ENCODE data around the gene SKAP1.
A peak's percentile ranks its signal among the peaks of the same experiment; 100 is the strongest.

SKAP1 gene

DNA sequence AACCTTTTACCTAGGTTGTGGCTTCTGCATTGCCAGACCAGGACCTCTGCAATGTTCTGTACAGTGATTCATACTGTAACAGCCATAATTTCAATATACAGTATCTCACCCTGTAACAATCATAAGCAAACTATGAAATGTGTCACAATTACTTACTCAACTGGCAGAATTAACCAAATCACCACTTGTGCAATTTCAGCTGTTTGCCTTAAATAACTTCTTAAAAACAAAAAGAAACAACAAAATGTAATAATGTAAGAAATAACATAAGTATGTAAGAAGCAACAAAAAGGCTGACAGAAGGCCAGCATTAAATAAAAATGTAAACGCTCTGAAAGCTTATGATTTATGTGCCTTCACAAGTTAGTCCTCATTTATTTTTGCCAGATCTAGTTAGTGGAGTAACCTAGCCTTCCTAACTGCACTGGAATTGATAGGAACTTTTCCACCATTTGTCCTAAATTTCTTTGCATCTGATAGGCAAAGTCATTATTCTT, 96.9 kb downstream of the SKAP1 start:
- DNase-seq (ENCODE audit: insufficient read length, low spot score) (no peak), FAIRE-seq (no peak)

DNA sequence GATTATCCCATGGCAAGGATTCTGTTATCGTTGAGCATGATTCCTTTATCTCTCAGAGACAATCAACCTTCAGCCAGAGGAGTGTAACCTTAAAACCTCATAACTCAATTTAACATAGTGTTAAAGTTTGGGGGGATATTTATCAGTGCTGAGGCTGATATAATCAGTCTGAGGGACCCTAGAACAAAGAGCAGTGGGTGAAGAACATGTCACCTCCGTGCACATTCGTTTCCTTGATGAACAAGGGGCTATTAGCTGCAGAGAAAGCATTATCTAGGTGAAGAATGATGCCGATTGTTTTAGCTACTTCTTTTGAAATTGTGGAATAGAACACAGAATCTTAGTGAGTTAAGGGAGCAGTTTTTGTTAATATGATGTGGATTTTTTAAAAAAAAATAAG, 99.1 kb downstream of the SKAP1 start:
- DNase-seq (ENCODE audit: insufficient read length, low spot score) = no peak
- FAIRE-seq = peak; percentile 48

DNA sequence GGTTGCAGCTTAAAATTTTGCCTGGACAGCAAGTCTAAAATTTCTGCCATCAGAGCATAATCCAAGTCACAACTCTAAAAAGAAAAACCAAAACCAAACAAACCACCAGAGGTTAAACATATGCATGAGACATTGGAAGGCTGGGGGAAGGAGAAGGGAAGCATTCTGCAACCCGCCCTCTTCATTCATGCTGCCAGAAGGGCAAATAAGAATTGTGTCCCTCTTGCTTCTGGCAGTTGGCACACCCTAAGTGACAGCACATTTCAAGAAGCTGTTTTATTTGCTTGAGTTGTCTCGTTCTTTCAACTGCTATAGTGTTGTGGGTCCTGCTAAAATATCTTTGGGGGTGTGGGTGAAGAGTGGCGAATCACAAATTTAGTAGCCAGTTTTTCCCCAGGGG, 99.6 kb downstream of the SKAP1 start:
- DNase-seq (ENCODE audit: insufficient read length, low spot score) (no peak), FAIRE-seq (no peak)

DNA sequence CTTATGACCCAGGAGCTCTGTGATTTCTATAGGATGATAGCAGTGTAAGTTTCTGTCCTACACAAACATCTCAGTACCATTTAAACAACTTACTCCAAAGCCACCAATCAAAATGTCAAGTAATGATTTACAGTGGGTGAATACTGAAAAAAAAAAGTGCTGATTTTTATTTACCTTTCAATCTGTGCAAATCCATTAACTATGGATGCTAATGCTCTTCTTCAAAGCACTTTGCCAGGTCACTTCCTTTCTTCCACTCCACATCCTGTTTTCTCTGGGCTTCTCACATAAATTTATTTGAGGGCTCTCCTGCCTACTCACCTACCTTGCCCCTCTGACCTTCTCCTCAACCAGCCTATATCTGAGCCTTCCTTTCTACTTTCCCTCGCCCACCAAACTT, 101.6 kb downstream of the SKAP1 start:
- FAIRE-seq = no peak
- no peak for DNase-seq (ENCODE audit: insufficient read length, low spot score)

DNA sequence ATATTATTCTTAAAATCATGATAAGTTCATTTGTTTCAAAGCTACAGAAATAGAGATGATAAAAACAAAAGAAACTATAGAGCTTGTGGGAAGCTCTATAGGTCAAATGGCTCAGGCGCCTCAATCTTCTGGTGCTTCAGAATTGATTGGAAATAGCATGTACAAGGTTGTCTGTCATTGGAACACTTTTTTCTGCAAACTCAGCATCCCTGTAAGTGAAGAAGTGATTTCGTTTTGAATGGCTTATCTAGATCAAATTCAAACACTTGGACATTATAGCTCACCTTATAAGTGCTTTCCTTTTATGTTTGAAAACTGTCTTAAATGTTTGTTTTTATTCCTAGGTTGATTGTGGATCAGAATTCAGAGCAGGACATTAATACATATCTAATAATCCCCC, 103.7 kb downstream of the SKAP1 start:
- FAIRE-seq (no peak), DNase-seq (ENCODE audit: insufficient read length, low spot score) (no peak)

DNA sequence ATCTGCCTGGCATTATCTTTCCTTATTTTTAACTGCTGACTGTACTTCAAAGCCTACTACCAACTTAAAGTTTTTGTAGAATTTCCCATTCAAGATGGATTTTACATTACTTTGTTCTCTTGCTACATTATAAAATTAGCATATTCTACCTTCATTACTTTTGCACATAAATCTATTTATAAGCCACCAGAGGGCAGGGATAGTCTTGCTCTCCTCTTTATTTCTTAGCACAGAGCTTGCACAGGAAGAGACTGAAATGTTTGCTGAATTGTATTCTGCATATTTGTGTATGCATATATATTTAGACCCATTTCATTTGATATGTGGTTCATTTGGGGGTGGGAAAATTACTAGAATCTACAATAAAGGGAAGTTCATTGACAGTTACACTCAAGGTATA, 108.0 kb downstream of the SKAP1 start:
- FAIRE-seq = no peak
- DNase-seq (ENCODE audit: insufficient read length, low spot score) = no peak

DNA sequence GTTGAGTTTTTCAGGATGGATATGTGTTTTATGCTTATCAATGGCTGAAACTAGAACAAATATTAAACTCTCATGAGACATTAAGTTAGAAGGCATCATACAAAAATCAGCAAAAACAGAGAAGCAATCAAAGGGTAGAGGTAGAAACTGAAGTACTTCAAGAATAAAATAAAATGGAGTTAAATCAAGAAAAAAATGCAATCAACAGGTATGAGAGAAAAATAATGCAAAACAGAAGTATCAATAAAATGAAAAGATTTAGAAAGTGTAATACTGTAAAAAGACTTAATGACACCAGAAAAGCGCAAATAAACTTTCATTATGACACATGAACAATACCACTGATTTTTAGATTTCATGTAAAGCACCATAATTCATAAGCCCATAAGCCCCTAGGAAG, 112.3 kb downstream of the SKAP1 start:
- FAIRE-seq (no peak), DNase-seq (ENCODE audit: insufficient read length, low spot score) (no peak)

DNA sequence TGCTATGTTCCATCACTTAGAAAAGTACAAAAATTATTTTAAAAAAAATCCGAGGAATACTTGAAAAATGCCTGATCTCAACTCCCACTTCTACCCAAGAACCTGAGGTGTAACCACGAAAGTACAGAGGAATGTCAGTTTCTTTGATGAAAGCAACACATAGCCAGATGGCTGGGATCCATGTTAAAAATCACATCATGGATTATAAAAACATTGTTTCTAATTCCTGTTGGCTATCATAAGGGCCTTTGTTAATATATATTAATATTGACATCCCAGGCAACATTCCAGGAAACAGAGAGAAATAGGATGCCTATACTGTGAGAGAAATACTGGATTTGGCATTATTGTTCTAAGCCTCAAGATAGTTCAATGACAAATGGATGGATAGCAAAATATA, 115.3 kb downstream of the SKAP1 start:
- FAIRE-seq (no peak), DNase-seq (ENCODE audit: insufficient read length, low spot score) (no peak)

DNA sequence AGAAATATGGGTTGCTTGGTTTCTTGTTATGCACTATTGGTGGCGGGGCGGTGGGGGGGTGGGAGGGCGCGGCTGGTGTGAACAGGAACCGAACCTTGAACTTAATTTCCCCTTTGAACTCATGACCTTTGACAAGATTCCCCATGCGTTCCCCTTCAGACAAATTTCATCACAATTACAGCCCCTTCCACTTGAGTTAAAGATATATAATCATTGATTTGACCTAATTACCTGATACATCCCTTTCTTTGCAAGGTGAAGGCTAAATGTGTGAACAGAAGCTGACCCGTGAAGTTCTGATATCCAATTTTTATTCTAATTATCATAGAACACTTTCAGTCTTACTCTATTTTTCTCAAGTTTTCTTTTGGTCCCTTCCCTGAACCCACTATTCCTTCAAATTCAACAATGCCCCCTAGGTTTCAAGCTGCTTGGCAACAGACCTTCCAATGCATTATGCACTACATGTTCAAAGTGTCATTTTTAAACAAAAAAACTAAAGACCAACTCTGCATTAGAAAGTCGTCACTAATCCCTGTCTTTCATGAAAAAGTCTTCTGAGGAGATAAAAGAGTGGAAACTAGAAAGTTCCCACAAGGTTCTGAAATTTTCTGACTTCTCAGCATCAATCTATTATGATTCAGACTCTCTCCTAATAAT, 116.8 kb downstream of the SKAP1 start:
- FAIRE-seq (no peak), DNase-seq (ENCODE audit: insufficient read length, low spot score) (no peak)

DNA sequence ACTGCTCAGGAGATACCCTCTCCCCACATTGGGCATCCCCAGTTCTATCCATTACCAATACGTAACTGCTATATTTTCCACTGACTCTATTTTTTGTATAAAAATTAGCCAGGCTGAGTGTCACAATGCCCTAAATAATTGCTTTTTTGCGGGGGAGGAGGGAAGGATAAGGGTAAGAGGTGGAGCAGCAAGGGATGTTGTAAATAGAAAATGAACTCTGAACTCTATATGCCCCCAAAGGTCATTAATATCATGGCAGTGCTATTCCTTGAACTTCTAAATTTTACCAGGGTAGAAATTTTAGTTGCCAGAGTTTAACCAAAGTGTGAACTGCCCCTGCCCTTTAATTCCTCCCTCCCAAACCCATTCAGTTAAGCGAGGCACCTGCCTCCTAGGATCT, 118.7 kb downstream of the SKAP1 start:
- DNase-seq (ENCODE audit: insufficient read length, low spot score) (no peak), FAIRE-seq (no peak)

DNA sequence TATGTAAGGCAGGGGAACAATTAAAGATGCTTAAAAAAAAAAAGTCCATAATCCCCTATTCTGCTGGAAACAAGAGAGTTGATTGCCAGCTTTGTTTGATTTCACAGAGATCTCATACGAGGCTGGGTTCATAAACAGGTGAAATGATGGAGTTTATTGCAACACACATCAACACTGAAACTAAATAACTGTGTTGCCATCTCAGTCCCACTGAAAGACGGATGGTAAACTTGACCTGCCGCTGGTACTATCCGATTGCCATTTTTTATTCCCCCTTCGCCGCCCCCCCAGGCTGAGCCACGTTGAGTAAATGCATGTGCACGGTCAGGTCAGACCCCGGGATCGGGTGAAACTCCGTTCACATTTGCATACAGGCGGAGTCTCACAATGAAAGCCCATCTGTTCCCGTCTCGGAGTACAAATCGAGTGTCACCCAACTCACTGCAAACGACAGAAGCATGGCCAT, 119.2 kb downstream of the SKAP1 start:
- no peak for DNase-seq (ENCODE audit: insufficient read length, low spot score)

DNA sequence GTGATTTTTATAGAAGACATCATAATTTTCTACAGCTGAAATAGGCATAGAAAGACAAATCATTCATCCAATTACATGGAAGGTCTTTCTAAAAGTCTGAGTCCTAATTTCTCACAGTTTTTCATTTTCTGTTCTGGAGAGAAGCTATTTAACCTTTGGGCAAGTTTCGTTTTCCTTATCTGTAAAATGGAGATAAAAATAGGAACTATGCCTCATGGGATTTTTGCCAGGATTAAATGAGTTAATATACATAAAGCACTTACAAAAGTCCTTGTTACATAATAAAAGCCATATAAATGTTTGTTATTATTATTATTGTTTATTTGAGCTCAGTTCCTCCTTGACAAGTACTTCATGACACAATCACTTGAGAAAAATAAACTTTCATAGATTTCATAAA, 121.4 kb downstream of the SKAP1 start:
- DNase-seq (ENCODE audit: insufficient read length, low spot score) (no peak), FAIRE-seq (no peak)

More for the DNA sequence above, 119.2 kb downstream of the SKAP1 start:
- peak; percentile 91 for FAIRE-seq

DNA sequence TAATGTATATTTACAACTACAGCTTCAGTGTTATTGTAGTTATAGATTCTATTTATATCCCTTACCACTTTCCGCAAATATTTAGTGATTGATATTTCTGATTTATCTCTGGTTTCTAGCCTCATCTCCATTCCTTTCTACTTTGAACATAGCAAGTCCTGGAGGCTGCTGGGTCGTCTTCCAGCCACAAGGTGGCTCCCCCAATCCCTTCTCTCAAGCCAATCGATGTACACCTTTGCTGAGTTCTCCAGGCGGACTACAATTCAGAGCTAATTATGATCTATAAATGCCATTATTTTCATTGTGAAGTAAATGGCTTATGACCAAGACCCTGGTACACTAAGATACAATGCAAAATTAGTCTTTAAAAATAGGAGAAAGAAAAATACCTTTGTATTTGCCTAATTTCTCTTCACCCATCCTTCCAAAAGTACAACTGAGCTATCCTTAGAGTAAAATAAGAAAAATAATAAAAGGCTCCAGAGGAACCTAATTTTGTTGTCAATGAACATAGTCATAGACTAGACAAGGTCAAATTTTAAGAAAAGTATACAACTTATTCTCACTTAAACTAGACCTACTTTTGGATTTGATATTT, 122.1 kb downstream of the SKAP1 start:
- DNase-seq (ENCODE audit: insufficient read length, low spot score) (peak; percentile 56), FAIRE-seq (peak; percentile 13)

DNA sequence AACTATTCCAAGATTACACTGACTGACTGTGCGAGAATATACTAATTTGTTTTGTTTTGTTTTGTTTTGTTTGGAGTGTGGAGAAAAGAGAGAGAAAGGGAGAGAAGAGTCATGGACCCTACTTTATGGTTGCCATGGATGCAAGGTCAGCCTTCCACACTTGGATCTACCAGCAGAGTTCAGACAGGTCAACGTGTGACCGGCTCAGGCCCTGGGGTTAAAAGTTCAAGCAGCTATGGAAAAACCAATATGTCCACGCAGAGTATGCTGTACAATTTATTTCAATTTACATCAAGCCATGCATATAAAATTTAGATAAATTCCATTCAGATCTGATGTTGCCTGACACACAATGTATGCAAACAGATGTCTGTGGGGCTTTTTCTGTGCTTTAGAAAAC, 122.8 kb downstream of the SKAP1 start:
- DNase-seq (ENCODE audit: insufficient read length, low spot score) (no peak), FAIRE-seq (no peak)

DNA sequence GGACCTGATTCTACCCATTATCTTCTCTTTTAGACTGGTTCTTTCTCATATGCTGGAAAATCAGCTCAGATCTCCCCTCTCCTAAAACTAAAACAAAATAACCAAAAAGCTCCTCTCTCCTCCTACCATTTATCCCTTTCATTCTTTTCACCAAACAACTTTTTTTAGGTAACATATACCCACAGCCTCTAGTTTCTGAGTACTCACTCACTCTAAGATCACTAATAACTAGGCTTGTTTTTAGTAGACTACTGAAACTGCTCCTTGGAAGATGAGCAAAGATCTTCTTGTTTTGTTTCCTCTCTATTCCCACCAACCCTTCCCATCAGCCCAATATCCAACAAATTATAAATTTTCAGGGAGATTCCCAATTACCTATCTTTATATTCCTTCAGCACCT, 129.0 kb downstream of the SKAP1 start:
- FAIRE-seq (no peak), DNase-seq (ENCODE audit: insufficient read length, low spot score) (no peak)

DNA sequence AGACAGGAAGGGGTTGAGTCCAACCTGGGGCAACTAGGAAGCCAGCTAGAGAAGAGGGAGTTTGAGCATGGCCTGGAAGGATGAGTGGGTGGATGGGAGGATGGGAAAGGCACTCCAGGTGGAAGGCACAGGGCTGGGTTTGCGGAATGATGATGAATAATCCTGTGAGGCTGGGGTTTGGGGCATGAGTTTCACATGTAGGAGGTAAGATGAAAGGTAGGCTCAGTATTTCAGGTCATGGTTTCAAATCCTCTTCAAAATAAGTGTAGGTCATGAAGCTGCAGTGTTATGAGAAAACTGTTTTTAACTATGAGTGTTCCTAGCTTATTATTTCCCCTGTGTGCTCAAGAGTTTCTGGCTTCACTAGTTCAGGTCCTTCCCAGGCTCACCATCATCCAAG, 130.3 kb downstream of the SKAP1 start:
- FAIRE-seq = no peak
- DNase-seq (ENCODE audit: insufficient read length, low spot score) = no peak

DNA sequence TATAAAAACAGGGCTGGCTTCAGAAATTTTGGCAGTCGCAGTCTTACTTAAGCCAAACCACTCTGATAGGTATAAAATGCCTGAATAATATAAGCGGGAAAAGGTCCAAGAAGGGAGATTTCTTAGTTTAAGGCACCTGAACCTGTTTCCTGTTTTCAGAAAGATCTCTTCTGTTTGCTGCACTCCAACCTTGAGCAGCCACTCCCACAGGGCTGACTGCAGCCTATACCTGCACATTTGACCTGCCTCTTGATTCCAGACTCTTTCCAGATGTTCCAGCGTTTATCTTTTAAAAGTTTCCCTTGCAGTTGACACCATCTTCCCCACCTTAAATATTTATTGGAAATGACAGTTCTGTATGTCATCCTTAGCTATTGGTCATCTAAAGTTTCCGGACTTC, 132.2 kb downstream of the SKAP1 start:
- DNase-seq (ENCODE audit: insufficient read length, low spot score) (no peak), FAIRE-seq (no peak)

DNA sequence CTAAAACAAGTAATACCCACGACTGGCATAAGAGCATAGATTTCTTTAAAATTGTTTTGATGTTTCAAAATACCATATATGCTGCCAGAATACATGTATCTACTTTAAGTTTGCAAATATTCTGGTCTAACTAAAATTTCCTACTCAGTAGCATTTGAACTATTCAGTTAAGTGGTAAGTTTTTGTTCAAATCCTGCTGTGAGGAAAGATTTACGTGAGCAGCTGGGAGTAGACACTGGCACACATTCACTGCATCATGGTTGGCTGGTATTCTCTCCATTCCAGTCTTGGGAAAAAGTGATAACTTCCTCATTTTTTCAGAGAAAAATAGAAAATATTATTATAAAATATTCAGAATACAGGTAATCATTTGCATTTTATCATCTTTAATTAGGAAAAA, 133.6 kb downstream of the SKAP1 start:
- FAIRE-seq (no peak), DNase-seq (ENCODE audit: insufficient read length, low spot score) (no peak)

DNA sequence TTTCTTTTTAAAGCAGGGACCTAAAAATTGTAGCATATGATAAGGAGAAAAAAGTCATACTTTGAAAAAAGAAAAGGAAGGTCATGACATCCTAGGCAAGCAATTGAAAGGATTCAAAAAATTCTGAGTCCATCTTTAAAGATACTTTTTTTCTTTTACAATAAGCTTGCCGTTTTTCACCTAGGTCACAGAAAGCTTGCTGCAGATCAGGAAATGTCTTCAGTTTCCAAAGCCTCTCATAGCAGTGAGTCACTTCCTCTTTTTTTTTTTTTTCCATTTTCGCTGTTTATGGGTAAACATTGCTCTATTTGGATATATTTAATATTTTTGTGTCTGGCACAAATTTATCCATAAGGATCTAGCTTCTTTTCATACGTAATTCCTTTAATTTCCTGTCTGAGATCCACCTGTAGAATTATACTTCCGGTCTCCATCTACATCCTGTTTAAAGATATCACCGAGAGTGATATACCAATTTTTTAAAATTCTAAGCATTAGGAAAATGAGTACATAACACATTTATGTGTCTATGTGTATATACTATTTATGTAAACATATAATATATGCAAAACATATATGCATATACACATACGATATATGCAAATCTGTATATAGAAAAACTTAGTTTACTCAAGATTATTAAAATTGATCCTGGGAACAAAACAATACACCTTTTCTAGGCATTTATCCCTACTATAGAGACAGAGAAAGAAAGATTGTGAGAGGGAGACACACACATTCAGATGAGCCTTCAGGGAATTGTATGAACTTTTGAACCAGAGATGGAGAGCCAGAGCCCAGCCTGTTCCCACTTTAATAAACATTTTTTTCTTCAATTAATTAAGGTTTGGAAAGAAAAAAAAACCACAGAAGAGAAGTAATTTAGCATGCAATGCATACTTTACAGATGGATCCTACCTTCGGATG, 134.4 kb downstream of the SKAP1 start:
- FAIRE-seq (no peak), DNase-seq (ENCODE audit: insufficient read length, low spot score) (peak; percentile 29)

DNA sequence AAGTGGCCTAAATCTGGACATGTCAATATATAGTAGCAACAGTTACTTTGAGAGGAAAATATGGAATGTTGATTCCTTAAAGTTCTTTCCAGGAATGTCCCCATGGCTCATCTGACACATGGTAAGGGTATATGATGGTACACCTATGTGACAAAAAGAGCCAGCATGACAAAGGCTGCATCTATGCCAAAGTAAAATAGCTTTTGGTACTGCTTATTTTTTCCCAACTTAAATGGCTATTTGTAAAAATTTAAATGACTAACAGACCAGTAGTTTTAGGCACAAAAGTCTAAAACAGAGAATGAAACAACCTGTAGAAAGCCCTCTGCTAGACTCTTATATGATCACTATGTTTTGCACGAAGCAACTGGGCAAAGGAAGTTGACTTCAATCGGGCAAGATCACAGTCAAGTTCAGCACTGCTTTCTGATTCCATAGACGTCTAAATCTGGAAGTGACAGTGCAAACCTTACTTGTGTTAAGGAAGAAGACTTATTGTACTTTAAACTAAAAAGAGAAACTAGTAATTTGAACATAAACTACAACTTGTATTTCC, 135.1 kb downstream of the SKAP1 start:
- FAIRE-seq (no peak), DNase-seq (ENCODE audit: insufficient read length, low spot score) (no peak)

Data from HTR-8/SVneo (cell line).